ENCODE data around the gene KLK4. TPM values are rescaled to one million over a fixed set of nuclear protein-coding genes. Genes with fewer than 3 reads are reported as not detected.

Gene KLK4
- total RNA-seq, 1 donor from 2014 or later = not detected

DNA sequence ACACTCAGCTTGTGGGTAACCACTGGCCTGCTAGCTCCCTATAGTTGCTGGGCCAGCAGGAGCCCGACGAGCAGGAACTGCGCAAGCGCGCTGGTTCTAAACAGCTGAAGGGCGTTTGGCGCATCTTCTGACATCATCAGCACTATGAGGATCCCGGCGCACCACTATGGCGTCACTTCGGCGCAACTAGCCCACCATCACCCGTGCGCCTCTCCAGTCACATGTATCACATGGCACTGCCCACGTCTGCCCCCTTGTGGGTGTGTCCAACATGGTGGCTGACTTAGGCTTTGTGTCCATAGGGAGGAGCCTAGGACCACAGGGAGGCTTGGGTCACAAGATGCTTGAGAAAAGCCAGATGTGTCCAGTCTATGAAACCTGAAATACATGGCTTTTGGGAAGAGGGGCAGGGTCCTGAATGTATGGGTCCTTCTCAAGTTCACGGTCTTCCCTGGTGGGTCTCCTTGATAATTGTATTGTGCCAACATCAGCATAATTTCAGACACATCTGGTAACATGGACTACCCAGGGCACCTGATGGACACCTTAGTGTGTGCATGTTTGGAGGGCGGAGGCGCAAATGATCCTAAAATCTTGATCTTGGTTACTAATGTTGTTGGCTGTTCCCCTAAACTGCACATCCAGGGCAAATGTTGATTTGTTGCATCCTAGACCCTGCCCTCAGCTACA lies 18.0 kb downstream of the KLK4 start:
- Histone ChIP-seq H3K36me3 (ENCODE audit: control insufficient read depth, insufficient read depth, low read length) (no peaks in the 10 kb centered on the region), H3K27me3 (ENCODE audit: control insufficient read depth, insufficient read depth, low read length) (peaks cover under 1% of the 10 kb centered on the region), H3K4me3 (ENCODE audit: low read depth, low read length) (no peak overlapping the region)
- no peak for DNase-seq (ENCODE audit: low read depth)
- TF ChIP-seq, protein P1, sequence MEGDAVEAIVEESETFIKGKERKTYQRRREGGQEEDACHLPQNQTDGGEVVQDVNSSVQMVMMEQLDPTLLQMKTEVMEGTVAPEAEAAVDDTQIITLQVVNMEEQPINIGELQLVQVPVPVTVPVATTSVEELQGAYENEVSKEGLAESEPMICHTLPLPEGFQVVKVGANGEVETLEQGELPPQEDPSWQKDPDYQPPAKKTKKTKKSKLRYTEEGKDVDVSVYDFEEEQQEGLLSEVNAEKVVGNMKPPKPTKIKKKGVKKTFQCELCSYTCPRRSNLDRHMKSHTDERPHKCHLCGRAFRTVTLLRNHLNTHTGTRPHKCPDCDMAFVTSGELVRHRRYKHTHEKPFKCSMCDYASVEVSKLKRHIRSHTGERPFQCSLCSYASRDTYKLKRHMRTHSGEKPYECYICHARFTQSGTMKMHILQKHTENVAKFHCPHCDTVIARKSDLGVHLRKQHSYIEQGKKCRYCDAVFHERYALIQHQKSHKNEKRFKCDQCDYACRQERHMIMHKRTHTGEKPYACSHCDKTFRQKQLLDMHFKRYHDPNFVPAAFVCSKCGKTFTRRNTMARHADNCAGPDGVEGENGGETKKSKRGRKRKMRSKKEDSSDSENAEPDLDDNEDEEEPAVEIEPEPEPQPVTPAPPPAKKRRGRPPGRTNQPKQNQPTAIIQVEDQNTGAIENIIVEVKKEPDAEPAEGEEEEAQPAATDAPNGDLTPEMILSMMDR (IDR thresholded peaks at IDR 0.05; ENCODE audit: insufficient read depth, low read length, poor library complexity, severe bottlenecking) = no peak

DNA sequence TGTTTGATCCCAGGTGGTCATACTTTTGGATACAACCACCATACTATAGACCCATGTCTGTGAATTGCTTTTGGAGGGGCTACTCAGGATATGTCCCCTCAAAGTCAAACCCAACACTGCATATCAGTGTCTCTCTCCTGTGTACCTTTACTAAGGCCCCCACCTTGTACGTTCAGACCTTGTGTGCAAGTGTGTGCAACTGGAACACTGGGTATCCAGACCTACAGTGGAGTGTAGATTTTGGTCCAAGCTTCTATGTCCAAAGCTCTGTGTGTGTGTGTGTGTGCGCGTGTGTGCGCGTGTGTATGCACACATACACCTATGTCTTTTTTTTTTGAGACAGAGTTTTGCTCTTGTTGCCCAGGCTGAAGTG lies 20.0 kb downstream of the KLK4 start:
- no peaks in the 10 kb centered on the region for H3K36me3 ChIP-seq (ENCODE audit: control insufficient read depth, insufficient read depth, low read length)
- peaks cover 2% of the 10 kb centered on the region for H3K27me3 ChIP-seq (ENCODE audit: control insufficient read depth, insufficient read depth, low read length)
- H3K4me3 ChIP-seq (ENCODE audit: low read depth, low read length) = no peak overlapping the region
- TF ChIP-seq, protein P1 (IDR thresholded peaks at IDR 0.05; ENCODE audit: insufficient read depth, low read length, poor library complexity, severe bottlenecking) = no peak
- DNase-seq (ENCODE audit: low read depth) = no peak

DNA sequence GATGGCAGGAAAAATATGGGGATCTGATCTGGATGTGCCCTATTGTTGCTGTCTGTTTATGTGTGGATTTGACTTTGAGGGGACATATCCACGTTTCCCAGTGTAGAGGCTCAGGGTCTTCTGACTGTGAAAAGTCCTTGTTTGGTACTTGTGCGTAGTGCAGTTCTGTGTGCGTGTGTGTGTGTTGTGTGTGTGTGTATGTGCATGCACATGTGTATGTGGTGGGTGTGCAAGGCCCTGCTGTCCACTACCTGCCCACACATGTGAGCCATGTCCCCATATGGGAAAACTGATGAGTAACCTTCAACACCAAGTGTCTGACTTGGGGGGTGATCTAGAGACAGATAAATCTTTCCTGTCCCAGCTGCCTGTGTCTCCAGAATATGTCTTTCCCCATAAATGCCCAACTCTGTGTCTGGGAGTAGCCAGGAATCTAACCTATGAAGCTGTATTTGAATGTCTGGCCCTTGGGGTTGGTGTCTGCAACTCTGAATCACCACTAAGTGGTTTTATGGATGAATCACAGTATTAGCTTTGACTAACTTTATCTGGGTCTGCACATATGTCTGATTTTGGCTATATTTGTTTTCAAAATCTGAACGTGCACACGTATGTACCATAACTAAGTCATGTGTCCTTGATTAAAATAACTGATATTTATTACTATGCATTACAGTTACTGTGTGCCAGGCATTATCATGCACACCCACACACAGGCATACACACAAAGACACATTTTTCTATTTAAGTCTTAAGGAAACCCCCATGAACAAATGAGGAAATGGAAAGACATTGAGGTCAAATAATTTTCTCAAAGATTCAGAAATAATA lies 20.6 kb downstream of the KLK4 start:
- TF ChIP-seq, protein P1 (IDR thresholded peaks at IDR 0.05; ENCODE audit: insufficient read depth, low read length, poor library complexity, severe bottlenecking) = no peak

DNA sequence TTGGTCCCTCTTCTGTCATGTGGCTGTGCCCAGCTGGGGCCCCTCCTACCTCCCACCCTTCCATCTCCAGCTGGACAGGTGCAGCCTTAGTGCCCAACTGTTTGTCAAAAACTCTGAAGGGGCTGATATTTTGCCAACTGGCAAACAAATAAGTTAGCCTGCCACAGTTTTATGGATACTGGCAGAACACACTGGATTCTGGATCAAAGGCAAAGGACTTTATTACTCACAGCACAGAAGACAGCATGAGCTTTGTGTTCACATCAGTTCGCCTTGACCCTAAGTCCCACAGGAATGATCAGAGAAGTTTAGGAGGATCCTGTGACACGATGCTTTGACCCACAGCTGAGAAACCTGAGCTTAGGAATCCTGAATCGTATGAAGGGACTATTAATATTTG lies 21.6 kb downstream of the KLK4 start:
- Histone ChIP-seq H3K36me3 (ENCODE audit: control insufficient read depth, insufficient read depth, low read length) (no peaks in the 10 kb centered on the region), H3K4me3 (ENCODE audit: low read depth, low read length) (no peak overlapping the region), H3K27me3 (ENCODE audit: control insufficient read depth, insufficient read depth, low read length) (peaks cover 2% of the 10 kb centered on the region)
- TF ChIP-seq, protein P1 (IDR thresholded peaks at IDR 0.05; ENCODE audit: insufficient read depth, low read length, poor library complexity, severe bottlenecking) = no peak
- no peak for DNase-seq (ENCODE audit: low read depth)

More for the DNA sequence above, 20.6 kb downstream of the KLK4 start:
- H3K36me3 ChIP-seq (ENCODE audit: control insufficient read depth, insufficient read depth, low read length) = no peaks in the 10 kb centered on the region
- no peak for DNase-seq (ENCODE audit: low read depth)
- peaks cover 2% of the 10 kb centered on the region for H3K27me3 ChIP-seq (ENCODE audit: control insufficient read depth, insufficient read depth, low read length)
- no peak overlapping the region for H3K4me3 ChIP-seq (ENCODE audit: low read depth, low read length)

DNA sequence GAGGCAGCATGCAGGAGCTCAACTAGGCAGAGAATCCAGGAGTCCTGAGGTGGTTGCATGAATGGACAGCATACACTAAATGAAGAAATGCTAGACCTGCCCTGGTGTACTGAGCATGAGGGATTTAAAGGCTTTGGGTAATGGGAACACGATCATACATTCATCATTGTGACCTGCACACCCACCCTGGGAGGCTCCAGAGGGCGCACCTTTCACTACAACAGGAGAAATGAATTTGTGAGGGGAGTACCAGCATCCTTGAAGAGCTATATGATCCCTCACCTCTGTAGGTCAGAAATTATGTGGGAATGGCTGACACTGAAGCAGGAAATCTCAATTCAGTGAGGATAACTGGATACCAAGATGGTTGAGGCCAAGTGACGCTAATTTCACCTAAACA lies 29.0 kb downstream of the KLK4 start:
- DNase-seq (ENCODE audit: low read depth) = no peak
- TF ChIP-seq, protein P1 (IDR thresholded peaks at IDR 0.05; ENCODE audit: insufficient read depth, low read length, poor library complexity, severe bottlenecking) = no peak
- Histone ChIP-seq H3K27me3 (ENCODE audit: control insufficient read depth, insufficient read depth, low read length) (no peaks in the 10 kb centered on the region), H3K4me3 (ENCODE audit: low read depth, low read length) (no peak overlapping the region), H3K36me3 (ENCODE audit: control insufficient read depth, insufficient read depth, low read length) (no peaks in the 10 kb centered on the region)
